ENCODE measurements around the gene GLDN.

Gene GLDN

GRCh38 chr15:51401872-51402517 lies 60.5 kb downstream of the GLDN start:
- Histone ChIP-seq H3K4me1 (0 out of 2 replicates have a peak, but pooled peaks cover 3% of the 10 kb centered on the region), H3K36me3 (no peaks in the 10 kb centered on the region), H3K9me3 (no peaks in the 10 kb centered on the region), H3K27me3 (no peaks in the 10 kb centered on the region), H3K4me3 (ENCODE audit: low read depth, low read length) (no peak overlapping the region)
- peak; percentile 72 for DNase-seq
- TF ChIP-seq CTCF (IDR thresholded peaks at IDR 0.05; ENCODE audit: low read depth, low read length) = peak; percentile 89

GRCh38 chr15:51403072-51403878 lies 61.8 kb downstream of the GLDN start:
- no peaks in the 10 kb centered on the region for H3K27me3 ChIP-seq
- H3K9me3 ChIP-seq = no peaks in the 10 kb centered on the region
- H3K36me3 ChIP-seq = no peaks in the 10 kb centered on the region
- peak; percentile 83 for TF ChIP-seq CTCF (IDR thresholded peaks at IDR 0.05; ENCODE audit: low read depth, low read length)
- H3K4me3 ChIP-seq (ENCODE audit: low read depth, low read length) = no peak overlapping the region
- DNase-seq = peak; percentile 33
- H3K4me1 ChIP-seq = 0 out of 2 replicates have a peak, but pooled peaks cover 3% of the 10 kb centered on the region

- H3K4me1 ChIP-seq = 0 out of 2 replicates have a peak, but pooled peaks cover 3% of the 10 kb centered on the region
- H3K4me3 ChIP-seq (ENCODE audit: low read depth, low read length) = no peak overlapping the region
- H3K36me3 ChIP-seq = no peaks in the 10 kb centered on the region
- TF ChIP-seq CTCF (IDR thresholded peaks at IDR 0.05; ENCODE audit: low read depth, low read length) = no peak
- no peak for DNase-seq
- H3K27me3 ChIP-seq = no peaks in the 10 kb centered on the region
- H3K9me3 ChIP-seq = no peaks in the 10 kb centered on the region
These were observed 62.7 kb downstream of the GLDN start for GRCh38 chr15:51403946-51404695.

- Histone ChIP-seq H3K36me3 (no peaks in the 10 kb centered on the region), H3K4me3 (ENCODE audit: low read depth, low read length) (no peak overlapping the region), H3K27me3 (no peaks in the 10 kb centered on the region), H3K9me3 (no peaks in the 10 kb centered on the region), H3K4me1 (0 out of 2 replicates have a peak, but pooled peaks cover 3% of the 10 kb centered on the region)
- DNase-seq = no peak
- TF ChIP-seq CTCF (IDR thresholded peaks at IDR 0.05; ENCODE audit: low read depth, low read length) = no peak
These were observed 64.5 kb downstream of the GLDN start for GRCh38 chr15:51405693-51406523.

- no peaks in the 10 kb centered on the region for H3K9me3 ChIP-seq
- TF ChIP-seq CTCF (IDR thresholded peaks at IDR 0.05; ENCODE audit: low read depth, low read length) = no peak
- DNase-seq = no peak
These were observed 72.9 kb downstream of the GLDN start for GRCh38 chr15:51414256-51414860.

More at GRCh38 chr15:51414256-51414860, 72.9 kb downstream of the GLDN start:
- H3K4me3 ChIP-seq (ENCODE audit: low read depth, low read length) = no peak overlapping the region
- no peaks in the 10 kb centered on the region for H3K36me3 ChIP-seq
- no peaks in the 10 kb centered on the region for H3K4me1 ChIP-seq
- H3K27me3 ChIP-seq = no peaks in the 10 kb centered on the region

Measured in BE2C (cell line).